NB4 (cell line): Measurements from ENCODE around the gene TTC31.

Source experiments
- MAX ChIP-seq: IDR thresholded peaks from 2 replicates; pipeline ENCODE4 v1.6.1; 2011; ENCODE audit warnings: low read depth, low read length
- MYC ChIP-seq: IDR thresholded peaks from 2 replicates; pipeline ENCODE4 v1.6.1; 2011; ENCODE audit warnings: low read depth, low read length
- POLR2A ChIP-seq: IDR thresholded peaks from 2 replicates; pipeline ENCODE4 v1.6.1; 2011; ENCODE audit warnings: mild to moderate bottlenecking; ENCODE audit not compliant: insufficient read length; ENCODE audit errors: extremely low read depth
- TF ChIP-seq, protein P1 (sequence below): IDR thresholded peaks from one replicate; pipeline ENCODE4 v1.5.1; 2012; ENCODE audit warnings: low read depth, low read length

DNA sequence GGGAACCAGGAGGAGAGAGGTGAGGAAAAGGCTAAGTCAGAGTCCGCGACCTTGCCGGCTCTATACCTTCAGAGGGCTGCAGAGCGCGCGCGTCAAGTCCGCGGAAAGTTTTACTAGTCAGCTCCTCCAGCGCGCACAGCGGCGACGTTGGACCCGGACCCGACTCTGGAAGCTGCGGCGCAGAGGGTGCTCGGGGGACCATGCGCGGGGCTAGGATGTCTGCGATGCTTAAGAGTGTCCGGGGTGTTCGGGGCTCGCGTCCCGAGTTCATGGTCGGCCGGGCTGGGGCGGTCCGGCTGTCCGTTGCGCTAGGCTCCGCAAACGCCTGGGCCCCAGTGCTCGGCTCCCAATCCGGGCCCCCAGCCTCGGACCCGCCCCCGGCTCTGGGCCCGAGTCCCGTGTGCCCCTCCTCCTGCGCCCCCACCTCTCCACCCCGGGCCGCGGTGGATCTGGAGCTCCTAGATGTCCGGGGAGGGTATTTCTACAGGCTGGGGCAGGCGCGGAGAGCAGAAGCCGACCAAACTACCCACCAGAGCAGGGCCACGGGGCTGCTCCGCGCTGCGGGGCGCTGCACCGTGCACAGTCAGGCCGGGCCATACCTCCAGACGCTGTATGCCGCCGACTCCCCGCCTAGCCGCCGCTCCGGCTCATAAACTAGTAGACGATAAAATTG lies 16.5 kb downstream of the TTC31 start, which contains the start of gene LBX2:
- no peak for TF ChIP-seq POLR2A
- TF ChIP-seq, protein P1, sequence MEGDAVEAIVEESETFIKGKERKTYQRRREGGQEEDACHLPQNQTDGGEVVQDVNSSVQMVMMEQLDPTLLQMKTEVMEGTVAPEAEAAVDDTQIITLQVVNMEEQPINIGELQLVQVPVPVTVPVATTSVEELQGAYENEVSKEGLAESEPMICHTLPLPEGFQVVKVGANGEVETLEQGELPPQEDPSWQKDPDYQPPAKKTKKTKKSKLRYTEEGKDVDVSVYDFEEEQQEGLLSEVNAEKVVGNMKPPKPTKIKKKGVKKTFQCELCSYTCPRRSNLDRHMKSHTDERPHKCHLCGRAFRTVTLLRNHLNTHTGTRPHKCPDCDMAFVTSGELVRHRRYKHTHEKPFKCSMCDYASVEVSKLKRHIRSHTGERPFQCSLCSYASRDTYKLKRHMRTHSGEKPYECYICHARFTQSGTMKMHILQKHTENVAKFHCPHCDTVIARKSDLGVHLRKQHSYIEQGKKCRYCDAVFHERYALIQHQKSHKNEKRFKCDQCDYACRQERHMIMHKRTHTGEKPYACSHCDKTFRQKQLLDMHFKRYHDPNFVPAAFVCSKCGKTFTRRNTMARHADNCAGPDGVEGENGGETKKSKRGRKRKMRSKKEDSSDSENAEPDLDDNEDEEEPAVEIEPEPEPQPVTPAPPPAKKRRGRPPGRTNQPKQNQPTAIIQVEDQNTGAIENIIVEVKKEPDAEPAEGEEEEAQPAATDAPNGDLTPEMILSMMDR = no peak
- no peak for TF ChIP-seq MYC
- TF ChIP-seq MAX = no peak
